LNCAP (cell line): ENCODE results near the gene PHF14.

ENCODE experiments used
- TF ChIP-seq, protein P1 (sequence below): fragments of 450-650 bp; IDR thresholded peaks from 2 replicates; pipeline ENCODE4 v1.5.1; 2017; ENCODE audit warnings: mild to moderate bottlenecking

PHF14 gene

DNA sequence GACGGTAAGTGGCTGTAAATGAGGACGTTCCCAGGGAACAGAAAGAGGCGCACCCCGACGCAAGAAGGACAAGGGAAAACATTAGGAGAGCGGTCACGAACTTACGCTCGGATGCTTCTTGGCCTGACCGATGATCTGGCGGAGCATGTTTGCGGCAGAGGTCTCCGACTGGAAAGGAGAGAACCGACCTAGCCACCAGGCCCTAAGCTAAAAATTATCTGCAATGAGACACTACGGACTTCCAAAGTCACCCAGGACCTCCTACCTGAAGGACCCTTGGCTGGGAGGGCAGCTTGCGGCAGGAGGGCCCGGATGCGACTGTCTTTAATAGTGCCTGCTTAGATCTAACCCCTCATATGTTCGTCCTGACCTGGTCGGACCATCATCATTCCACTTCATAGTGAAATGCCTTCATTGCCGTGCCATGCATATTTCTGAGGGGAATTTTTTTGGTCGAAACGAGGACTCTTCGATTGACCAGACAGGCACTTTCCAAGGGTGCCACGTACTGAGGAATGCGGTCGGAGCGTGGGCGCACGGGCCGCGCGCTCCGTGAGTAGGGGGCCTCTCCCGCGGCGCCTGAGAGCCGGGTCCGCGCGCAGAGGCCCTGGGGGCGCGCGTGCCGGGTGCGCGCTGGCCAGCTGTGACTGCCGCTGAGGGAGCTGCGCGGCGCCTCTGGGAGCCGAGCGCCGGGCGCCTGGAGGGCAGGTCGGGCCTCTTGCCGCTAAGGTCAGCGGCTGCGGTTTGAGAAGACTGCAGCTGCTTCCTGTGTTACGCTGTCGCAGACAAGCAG, 33.6 kb upstream of the PHF14 start:
- TF ChIP-seq, protein P1, sequence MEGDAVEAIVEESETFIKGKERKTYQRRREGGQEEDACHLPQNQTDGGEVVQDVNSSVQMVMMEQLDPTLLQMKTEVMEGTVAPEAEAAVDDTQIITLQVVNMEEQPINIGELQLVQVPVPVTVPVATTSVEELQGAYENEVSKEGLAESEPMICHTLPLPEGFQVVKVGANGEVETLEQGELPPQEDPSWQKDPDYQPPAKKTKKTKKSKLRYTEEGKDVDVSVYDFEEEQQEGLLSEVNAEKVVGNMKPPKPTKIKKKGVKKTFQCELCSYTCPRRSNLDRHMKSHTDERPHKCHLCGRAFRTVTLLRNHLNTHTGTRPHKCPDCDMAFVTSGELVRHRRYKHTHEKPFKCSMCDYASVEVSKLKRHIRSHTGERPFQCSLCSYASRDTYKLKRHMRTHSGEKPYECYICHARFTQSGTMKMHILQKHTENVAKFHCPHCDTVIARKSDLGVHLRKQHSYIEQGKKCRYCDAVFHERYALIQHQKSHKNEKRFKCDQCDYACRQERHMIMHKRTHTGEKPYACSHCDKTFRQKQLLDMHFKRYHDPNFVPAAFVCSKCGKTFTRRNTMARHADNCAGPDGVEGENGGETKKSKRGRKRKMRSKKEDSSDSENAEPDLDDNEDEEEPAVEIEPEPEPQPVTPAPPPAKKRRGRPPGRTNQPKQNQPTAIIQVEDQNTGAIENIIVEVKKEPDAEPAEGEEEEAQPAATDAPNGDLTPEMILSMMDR: no peak

DNA sequence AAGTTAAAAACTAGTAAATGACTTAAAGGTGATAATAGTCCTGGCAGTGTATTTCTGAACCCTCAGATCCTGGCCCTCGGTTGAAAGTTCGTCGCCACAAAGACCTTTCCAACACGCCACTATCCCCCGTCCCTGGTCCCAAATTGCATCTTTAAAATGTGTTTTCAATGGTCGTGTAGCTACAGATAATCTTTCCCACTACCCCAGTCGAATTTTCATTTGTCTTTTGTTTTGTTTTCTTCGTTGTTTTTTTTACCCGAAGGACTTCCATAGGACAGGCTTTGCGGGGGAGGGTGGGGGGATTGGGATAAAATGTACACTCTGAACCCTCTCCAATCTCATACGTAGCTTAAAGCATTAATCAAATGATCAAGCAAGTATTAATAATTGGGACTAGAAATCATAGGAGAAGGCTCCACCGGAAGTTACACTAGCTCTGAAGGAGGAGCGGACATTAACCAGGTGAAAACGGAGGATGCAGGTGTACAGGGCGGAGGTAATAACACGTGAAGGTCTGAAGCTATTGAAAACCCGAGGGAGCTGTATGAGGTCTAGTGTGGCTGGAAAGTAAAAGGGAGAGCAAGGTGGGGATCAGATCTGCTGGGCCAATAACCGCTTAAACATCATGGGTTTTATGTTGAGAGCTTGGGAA, 32.8 kb upstream of the PHF14 start:
- TF ChIP-seq, protein P1: no peak

DNA sequence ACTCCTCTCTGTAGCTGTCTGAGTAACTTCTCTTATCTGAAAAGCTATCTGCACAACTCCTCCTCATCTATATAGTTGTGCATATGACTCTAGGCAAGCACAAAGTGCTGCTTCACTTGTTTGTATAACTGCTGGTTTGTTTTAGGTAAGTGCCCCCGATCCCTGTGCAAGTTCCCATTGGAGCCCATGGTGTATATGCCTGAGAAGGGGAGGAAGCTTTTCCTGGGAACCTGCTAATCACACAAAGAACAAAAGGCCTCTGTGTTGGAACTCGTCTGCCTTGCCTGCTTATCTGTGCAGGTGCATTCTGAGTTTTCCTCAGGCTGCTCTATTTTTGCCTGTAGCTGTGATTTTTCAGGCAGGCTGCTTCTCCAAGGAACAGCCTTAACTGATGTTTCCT, 23.2 kb upstream of the PHF14 start:
- TF ChIP-seq, protein P1: no peak

DNA sequence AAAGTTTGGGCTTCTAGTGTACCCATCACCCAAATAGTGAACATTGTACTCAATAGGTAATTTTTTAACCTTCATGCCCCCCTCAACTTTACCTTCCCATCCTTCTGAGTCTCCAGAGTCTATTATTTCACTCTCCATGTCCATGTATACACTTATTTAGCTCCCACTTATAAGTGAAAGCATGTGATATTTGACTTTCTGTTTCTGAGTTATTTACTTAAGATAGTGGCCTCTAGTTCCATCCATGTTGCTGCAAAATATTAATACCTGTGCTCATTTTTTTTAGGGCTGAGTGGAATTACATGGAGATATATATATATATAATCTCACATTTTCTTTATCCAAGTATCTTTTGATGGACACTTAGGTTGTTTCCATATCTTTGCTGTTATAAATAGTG, 21.1 kb upstream of the PHF14 start:
- TF ChIP-seq, protein P1: no peak

DNA sequence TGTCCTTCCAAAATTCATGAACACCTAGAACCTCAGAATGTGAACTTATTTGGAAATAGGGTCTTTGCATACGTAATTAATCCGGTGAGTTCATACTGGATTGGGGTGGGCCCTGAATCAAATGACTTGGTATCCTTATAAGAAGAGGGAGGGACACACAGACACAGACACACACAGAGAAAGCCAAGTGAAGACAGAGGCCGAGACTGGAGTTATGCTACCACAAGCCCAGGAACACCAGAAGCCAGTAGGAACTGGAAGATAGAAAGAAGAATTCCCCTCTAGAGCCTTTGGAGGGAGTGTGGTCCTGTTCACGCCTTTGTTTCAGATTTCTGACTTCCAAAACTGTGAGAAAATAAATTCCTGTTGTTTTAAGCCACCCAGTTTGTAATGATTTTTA, 17.1 kb upstream of the PHF14 start:
- TF ChIP-seq, protein P1: no peak

DNA sequence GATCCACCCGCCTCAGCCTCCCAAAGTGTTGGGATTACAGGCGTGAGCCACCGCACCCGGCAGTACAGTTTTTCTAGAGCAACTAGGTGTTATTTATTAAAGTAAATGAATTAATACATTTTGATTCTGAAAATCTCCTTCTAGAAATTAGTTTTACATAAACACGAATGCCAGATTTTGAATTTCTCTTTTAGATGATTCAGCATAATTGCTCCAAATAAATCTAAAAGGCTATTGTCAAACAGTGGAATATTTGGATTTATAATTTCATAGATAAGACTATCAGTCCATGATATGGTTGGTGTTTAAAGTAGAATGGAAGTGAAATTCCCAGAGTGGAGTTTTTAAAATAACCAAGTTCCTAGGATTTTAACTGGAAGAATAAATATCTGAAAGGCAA, 1.5 kb upstream of the PHF14 start:
- TF ChIP-seq, protein P1: no peak

DNA sequence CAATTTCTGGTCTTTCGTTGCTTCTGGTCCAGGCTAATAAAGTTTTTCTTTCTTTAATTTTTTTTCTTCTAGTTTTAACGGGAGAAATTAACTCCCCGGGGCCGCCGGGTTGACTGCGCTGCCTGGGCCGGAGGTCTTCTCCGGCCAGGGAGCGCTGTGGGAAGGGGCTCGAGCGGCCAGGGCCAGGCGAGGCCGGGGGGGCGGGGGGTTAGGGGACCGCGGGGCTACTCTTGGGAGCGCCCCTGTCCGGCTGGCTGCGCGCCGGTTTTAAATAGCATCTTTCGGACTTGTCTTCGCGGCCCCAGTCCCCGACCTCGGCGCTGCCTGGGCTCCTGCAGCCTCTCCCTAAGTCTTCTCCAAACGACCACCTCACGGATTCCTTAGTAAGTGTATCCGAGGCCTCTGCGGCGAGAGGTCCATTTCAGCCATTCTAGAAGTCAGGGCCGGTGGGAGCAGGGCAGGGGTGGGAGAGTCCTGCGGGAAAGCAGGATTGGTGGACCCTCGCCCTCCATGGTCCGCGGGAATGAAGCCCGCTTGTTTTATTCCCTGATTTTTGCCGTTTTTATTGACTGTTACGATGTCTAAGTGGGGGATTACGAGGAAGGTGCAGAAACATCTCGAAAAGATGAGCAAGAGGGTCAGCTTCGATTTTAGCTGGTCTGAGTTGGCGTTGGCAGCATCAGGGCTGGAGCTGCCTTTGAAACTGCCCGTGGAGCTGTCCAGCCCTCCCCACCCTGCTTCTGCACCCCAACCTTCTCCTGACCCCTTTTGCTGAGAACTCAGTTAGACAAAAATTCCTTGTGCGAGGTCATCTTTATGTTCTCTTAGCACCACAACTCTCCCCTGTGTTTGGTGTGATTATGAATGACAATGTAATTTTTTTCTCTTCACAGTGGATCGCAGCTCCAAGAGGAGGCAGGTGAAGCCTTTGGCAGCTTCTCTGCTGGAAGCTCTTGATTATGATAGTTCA, 555 bp downstream of the PHF14 start:
- TF ChIP-seq, protein P1: no peak
